HepG2 (cell line): ENCODE data around the gene CXorf65. TPM values are rescaled to one million over a fixed set of nuclear protein-coding genes. Genes with fewer than 3 reads are reported as not detected.

Experiments
- ARNTL ChIP-seq: sonication (generic); formaldehyde crosslinking; IDR thresholded peaks from 2 replicates; pipeline ENCODE4 v1.4.0; 2020; ENCODE audit warnings: mild to moderate bottlenecking, missing genetic modification reagents
- FOSL2 ChIP-seq: sonication (generic); formaldehyde crosslinking; IDR thresholded peaks from 2 replicates; pipeline ENCODE4 v1.4.0; 2020; ENCODE audit warnings: missing genetic modification reagents
- HNRNPLL ChIP-seq: fragments of 200-400 bp; formaldehyde crosslinking; IDR thresholded peaks from 2 replicates; pipeline ENCODE4 v1.6.1; 2017; ENCODE audit warnings: mild to moderate bottlenecking, low read depth, low read length; ENCODE audit not compliant: poor library complexity, severe bottlenecking
- JUNB ChIP-seq: sonication (generic); formaldehyde crosslinking; IDR thresholded peaks from 2 replicates; pipeline ENCODE4 v1.8.0; 2022; ENCODE audit warnings: missing genetic modification reagents, mild to moderate bottlenecking, borderline replicate concordance
- KDM3A ChIP-seq: IDR thresholded peaks from 2 replicates; pipeline ENCODE4 v1.6.1; 2018; ENCODE audit warnings: low read depth, missing compliant biosample characterization
- KLF13 ChIP-seq: sonication (generic); formaldehyde crosslinking; IDR thresholded peaks from 2 replicates; pipeline ENCODE4 v1.4.0; 2020; ENCODE audit warnings: mild to moderate bottlenecking, missing genetic modification reagents
- MED1 ChIP-seq: sonication (generic); formaldehyde crosslinking; IDR thresholded peaks from 2 replicates; pipeline ENCODE4 v1.4.0; 2020; ENCODE audit warnings: missing genetic modification reagents
- MZF1 ChIP-seq: sonication (generic); formaldehyde crosslinking; IDR thresholded peaks from 2 replicates; pipeline ENCODE4 v1.8.1; 2023; ENCODE audit warnings: mild to moderate bottlenecking, missing genetic modification reagents, borderline replicate concordance
- PITX1 ChIP-seq: sonication (generic); formaldehyde crosslinking; IDR thresholded peaks from 2 replicates; pipeline ENCODE4 v1.5.1; 2020; ENCODE audit warnings: mild to moderate bottlenecking, missing genetic modification reagents
- POLR2AphosphoS5 ChIP-seq: IDR thresholded peaks from 2 replicates; pipeline ENCODE4 v1.6.1; 2012; ENCODE audit warnings: low read depth, low read length
- SPEN ChIP-seq: sonication (generic); formaldehyde crosslinking; IDR thresholded peaks from 2 replicates; pipeline ENCODE4 v1.5.1; 2020; ENCODE audit warnings: low read depth, mild to moderate bottlenecking, missing genetic modification reagents
- TBX2 ChIP-seq: sonication (generic); formaldehyde crosslinking; IDR thresholded peaks from 2 replicates; pipeline ENCODE4 v1.5.0; 2020; ENCODE audit warnings: missing genetic modification reagents, mild to moderate bottlenecking, borderline replicate concordance
- TEAD3 ChIP-seq: optimal IDR thresholded peaks from 2 replicates; pipeline ENCODE3; 2016; ENCODE audit warnings: borderline replicate concordance
- ZNF674 ChIP-seq: sonication (generic); formaldehyde crosslinking; IDR thresholded peaks from 2 replicates; pipeline ENCODE4 v1.5.0; 2020; ENCODE audit warnings: low read depth, mild to moderate bottlenecking, missing genetic modification reagents
- polyA plus RNA-seq, 8 experiments: library from polyadenylated mRNA; depleted of rRNA in 3 of 8; stranded (reverse) in 7 of 8; unstranded in 1 of 8; fragments of >200 nt; fragmentation: Illumina TruSeq in 4 of 8; extraction: Trizol in 4 of 8; gene quantifications; 2 replicates each; pipeline versions ENCODE4 v1.2.1 to v1.2.3, GENCODE V29; 2011 to 2016; ENCODE audit warnings: low read depth in 4 of 8, missing spikeins in 1 of 8, mixed read lengths in 1 of 8; ENCODE audit not compliant: insufficient read depth in 1 of 8
- total RNA-seq, 5 experiments: library from RNA; depleted of rRNA; stranded (reverse); fragments of >200 nt; fragmentation: Illumina TruSeq; extraction: Trizol; gene quantifications; 2 replicates each; pipeline ENCODE4 v1.2.3, GENCODE V29; 2016; ENCODE audit warnings: low read depth in 1 of 5
- TF ChIP-seq, protein P1 (sequence below), 2 experiments: fragments of 450-650 bp in 1 of 2; sonication (generic) in 1 of 2; formaldehyde crosslinking; IDR thresholded peaks; 2 replicates each; pipeline versions ENCODE4 v1.5.0 to v1.8.0; 2020 to 2022; ENCODE audit warnings: mild to moderate bottlenecking in 1 of 2, missing genetic modification reagents in 1 of 2
- TF ChIP-seq, protein P2 (sequence below): sonication (generic); formaldehyde crosslinking; IDR thresholded peaks from 2 replicates; pipeline ENCODE4 v1.9.0; 2022; ENCODE audit warnings: missing genetic modification reagents, mild to moderate bottlenecking, borderline replicate concordance
- TF ChIP-seq, protein P3 (sequence below): sonication (generic); formaldehyde crosslinking; IDR thresholded peaks from 2 replicates; pipeline ENCODE4 v1.4.0; 2020; ENCODE audit warnings: missing genetic modification reagents
- TF ChIP-seq, protein P4 (sequence below): sonication (generic); formaldehyde crosslinking; IDR thresholded peaks from 2 replicates; pipeline ENCODE4 v1.4.0; 2020; ENCODE audit warnings: missing genetic modification reagents, borderline replicate concordance
- TF ChIP-seq, protein P5 (sequence below): IDR thresholded peaks from 2 replicates; pipeline ENCODE4 v1.6.1; 2016; ENCODE audit warnings: missing biosample characterization, missing genetic modification reagents, low read depth
- TF ChIP-seq, protein P6 (sequence below): sonication (generic); formaldehyde crosslinking; IDR thresholded peaks from 2 replicates; pipeline ENCODE4 v1.5.1; 2020; ENCODE audit warnings: missing genetic modification reagents, mild to moderate bottlenecking, borderline replicate concordance

CXorf65 gene
- total and polyA plus RNA-seq, 2 of the 13 experiments (the other 11 are each of a cell fraction or from before 2014, with no cell fraction given), result not detected

DNA sequence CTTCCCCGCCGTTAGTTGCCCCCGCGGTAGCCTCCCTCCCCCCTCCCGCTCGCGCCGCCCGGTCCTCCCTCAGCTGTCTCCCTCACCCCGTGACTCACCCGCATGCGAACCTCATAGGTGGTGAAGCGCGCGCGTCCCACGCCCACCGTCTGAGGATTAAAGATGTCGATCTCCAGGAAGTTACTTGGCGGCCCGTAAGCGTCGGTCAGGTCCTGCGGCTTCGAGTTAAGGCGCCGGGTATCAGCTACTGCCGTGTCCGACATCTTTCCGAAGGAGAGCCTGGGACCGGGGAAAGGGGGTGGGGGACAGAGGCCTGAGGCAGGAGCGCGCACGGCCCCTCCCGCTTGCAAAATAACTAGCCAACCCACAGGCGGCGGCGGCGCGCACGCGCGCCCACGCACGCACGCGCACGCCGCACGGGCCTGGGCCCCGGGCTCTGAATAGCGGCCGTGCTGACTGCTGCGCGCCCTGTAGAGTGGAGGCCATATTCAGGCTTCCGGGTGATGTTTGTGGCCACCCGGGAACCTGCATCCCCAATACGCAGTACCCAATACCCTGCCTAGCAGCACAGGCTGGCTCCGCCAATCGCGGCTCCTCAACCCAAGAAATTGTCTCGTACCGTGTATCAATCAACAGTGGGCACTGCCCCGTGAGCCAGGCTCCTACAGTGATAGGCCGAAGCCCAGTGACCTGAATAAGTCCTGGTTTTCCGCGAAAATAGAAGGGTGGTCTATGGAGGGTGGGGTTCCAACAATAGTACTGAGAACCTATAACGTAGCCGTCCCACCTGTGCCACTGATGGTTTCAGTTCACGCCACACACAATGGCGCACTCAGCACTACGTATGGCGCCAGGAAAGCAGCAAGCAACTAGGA, 38.3 kb downstream of the CXorf65 start, which contains the start of gene SNX12 (continued):
- TF ChIP-seq, protein P1, sequence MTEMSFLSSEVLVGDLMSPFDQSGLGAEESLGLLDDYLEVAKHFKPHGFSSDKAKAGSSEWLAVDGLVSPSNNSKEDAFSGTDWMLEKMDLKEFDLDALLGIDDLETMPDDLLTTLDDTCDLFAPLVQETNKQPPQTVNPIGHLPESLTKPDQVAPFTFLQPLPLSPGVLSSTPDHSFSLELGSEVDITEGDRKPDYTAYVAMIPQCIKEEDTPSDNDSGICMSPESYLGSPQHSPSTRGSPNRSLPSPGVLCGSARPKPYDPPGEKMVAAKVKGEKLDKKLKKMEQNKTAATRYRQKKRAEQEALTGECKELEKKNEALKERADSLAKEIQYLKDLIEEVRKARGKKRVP (CRISPR knock-in tag; IDR thresholded peaks at IDR 0.05), result 0 out of 4 replicates have a peak, but pooled peaks of 1 of the 2 experiments have one; percentile 27
- TF ChIP-seq, protein P2, sequence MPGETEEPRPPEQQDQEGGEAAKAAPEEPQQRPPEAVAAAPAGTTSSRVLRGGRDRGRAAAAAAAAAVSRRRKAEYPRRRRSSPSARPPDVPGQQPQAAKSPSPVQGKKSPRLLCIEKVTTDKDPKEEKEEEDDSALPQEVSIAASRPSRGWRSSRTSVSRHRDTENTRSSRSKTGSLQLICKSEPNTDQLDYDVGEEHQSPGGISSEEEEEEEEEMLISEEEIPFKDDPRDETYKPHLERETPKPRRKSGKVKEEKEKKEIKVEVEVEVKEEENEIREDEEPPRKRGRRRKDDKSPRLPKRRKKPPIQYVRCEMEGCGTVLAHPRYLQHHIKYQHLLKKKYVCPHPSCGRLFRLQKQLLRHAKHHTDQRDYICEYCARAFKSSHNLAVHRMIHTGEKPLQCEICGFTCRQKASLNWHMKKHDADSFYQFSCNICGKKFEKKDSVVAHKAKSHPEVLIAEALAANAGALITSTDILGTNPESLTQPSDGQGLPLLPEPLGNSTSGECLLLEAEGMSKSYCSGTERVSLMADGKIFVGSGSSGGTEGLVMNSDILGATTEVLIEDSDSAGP, result no peak
- TF ChIP-seq KLF13 (CRISPR knock-in tag), result no peak
- TF ChIP-seq TBX2 (CRISPR knock-in tag), result 0 out of 2 replicates have a peak, but pooled peaks have one; percentile 32
- TF ChIP-seq, protein P3, sequence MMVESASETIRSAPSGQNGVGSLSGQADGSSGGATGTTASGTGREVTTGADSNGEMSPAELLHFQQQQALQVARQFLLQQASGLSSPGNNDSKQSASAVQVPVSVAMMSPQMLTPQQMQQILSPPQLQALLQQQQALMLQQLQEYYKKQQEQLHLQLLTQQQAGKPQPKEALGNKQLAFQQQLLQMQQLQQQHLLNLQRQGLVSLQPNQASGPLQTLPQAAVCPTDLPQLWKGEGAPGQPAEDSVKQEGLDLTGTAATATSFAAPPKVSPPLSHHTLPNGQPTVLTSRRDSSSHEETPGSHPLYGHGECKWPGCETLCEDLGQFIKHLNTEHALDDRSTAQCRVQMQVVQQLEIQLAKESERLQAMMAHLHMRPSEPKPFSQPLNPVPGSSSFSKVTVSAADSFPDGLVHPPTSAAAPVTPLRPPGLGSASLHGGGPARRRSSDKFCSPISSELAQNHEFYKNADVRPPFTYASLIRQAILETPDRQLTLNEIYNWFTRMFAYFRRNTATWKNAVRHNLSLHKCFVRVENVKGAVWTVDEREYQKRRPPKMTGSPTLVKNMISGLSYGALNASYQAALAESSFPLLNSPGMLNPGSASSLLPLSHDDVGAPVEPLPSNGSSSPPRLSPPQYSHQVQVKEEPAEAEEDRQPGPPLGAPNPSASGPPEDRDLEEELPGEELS, result peak; percentile 24; the same call in 1 of the 2 replicates
- peak; percentile 63; the same call in 1 of the 2 replicates for TF ChIP-seq ARNTL (CRISPR knock-in tag)
- peak; percentile 88 for TF ChIP-seq SPEN (CRISPR knock-in tag)
- TF ChIP-seq HNRNPLL, result peak; percentile 51
- no peak for TF ChIP-seq KDM3A (CRISPR knock-in tag)
- no peak; the same call in 1 of the 2 replicates for TF ChIP-seq PITX1 (CRISPR knock-in tag)
- no peak for TF ChIP-seq MZF1 (CRISPR knock-in tag)
- TF ChIP-seq, protein P4, sequence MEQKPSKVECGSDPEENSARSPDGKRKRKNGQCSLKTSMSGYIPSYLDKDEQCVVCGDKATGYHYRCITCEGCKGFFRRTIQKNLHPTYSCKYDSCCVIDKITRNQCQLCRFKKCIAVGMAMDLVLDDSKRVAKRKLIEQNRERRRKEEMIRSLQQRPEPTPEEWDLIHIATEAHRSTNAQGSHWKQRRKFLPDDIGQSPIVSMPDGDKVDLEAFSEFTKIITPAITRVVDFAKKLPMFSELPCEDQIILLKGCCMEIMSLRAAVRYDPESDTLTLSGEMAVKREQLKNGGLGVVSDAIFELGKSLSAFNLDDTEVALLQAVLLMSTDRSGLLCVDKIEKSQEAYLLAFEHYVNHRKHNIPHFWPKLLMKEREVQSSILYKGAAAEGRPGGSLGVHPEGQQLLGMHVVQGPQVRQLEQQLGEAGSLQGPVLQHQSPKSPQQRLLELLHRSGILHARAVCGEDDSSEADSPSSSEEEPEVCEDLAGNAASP, result no peak
- TF ChIP-seq, protein P5, sequence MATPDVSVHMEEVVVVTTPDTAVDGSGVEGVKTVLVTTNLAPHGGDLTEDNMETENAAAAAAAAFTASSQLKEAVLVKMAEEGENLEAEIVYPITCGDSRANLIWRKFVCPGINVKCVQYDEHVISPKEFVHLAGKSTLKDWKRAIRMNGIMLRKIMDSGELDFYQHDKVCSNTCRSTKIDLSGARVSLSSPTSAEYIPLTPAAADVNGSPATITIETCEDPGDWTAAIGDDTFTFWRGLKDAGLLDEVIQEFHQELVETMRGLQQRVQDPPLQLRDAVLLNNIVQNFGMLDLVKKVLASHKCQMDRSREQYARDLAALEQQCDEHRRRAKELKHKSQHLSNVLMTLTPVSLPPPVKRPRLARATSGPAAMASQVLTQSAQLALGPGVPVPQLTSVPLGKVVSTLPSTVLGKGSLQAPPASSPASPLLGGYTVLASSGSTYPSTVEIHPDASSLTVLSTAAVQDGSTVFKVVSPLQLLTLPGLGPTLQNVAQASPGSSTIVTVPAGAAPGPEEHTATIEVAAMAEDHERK (CRISPR knock-in tag), result peak; percentile 97
- peak; percentile 21 for TF ChIP-seq TEAD3 (CRISPR knock-in tag)
- TF ChIP-seq POLR2AphosphoS5, result peak; percentile 83
- TF ChIP-seq, protein P6, sequence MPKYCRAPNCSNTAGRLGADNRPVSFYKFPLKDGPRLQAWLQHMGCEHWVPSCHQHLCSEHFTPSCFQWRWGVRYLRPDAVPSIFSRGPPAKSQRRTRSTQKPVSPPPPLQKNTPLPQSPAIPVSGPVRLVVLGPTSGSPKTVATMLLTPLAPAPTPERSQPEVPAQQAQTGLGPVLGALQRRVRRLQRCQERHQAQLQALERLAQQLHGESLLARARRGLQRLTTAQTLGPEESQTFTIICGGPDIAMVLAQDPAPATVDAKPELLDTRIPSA, result no peak
- TF ChIP-seq ZNF674 (CRISPR knock-in tag), result no peak
- peak; percentile 50; the same call in 1 of the 2 replicates for TF ChIP-seq FOSL2 (CRISPR knock-in tag)
- TF ChIP-seq JUNB (CRISPR knock-in tag), result no peak
- TF ChIP-seq MED1 (CRISPR knock-in tag), result peak; percentile 42; the same call in 1 of the 2 replicates
